Placental pericyte (primary cell): ENCODE measurements around the gene HAP1. TPM values are rescaled to one million over a fixed set of nuclear protein-coding genes. Genes with fewer than 3 reads are reported as not detected.

Source experiments
- small RNA-seq: library from RNA; depleted of rRNA; stranded (forward); fragments of <200 nt; gene quantifications from one replicate; pipeline ENCODE3, GENCODE V24; 2012; ENCODE audit warnings: low replicate concordance
- total RNA-seq: library from RNA; depleted of rRNA; stranded (reverse); fragments of >200 nt; gene quantifications from 2 replicates; pipeline ENCODE4 v1.2.3, GENCODE V29; 2012

HAP1 gene, protein sequence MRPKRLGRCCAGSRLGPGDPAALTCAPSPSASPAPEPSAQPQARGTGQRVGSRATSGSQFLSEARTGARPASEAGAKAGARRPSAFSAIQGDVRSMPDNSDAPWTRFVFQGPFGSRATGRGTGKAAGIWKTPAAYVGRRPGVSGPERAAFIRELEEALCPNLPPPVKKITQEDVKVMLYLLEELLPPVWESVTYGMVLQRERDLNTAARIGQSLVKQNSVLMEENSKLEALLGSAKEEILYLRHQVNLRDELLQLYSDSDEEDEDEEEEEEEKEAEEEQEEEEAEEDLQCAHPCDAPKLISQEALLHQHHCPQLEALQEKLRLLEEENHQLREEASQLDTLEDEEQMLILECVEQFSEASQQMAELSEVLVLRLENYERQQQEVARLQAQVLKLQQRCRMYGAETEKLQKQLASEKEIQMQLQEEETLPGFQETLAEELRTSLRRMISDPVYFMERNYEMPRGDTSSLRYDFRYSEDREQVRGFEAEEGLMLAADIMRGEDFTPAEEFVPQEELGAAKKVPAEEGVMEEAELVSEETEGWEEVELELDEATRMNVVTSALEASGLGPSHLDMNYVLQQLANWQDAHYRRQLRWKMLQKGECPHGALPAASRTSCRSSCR
- total RNA-seq = 0.14 and 0.44 TPM in 2 replicates

DNA sequence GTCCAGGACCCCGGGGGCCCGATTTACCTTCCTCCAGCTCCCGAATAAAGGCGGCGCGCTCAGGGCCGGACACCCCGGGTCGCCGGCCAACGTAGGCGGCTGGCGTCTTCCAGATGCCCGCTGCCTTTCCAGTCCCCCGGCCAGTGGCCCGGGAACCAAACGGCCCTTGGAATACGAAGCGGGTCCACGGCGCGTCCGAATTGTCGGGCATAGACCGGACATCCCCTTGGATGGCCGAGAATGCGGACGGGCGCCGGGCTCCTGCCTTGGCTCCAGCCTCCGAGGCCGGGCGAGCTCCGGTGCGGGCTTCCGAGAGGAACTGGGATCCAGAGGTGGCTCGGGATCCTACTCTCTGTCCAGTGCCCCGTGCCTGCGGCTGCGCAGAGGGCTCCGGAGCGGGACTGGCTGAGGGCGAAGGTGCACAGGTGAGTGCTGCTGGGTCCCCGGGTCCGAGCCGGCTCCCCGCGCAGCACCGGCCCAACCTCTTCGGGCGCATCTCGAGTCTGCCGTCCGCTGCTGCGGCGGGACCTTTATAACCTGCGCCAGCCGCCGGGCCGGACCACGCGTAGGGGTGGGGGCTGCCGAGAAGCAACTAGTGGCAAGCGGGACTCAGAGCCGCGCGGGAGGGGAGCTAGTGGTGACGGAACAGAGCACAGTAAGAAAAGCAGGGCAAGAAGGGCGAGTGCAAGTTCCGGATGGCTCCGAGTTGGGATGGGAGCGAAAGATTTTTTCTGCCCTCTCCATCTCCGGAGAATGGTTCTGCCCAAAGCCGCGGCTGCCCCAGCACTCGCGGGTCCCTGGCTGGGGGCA is at the start of gene HAP1:
Gene HAP1, minus strand, starts transcription at position 505 of the 810 bp plus-strand sequence. Its CDS starts 9 bp downstream, at position 496.

DNA sequence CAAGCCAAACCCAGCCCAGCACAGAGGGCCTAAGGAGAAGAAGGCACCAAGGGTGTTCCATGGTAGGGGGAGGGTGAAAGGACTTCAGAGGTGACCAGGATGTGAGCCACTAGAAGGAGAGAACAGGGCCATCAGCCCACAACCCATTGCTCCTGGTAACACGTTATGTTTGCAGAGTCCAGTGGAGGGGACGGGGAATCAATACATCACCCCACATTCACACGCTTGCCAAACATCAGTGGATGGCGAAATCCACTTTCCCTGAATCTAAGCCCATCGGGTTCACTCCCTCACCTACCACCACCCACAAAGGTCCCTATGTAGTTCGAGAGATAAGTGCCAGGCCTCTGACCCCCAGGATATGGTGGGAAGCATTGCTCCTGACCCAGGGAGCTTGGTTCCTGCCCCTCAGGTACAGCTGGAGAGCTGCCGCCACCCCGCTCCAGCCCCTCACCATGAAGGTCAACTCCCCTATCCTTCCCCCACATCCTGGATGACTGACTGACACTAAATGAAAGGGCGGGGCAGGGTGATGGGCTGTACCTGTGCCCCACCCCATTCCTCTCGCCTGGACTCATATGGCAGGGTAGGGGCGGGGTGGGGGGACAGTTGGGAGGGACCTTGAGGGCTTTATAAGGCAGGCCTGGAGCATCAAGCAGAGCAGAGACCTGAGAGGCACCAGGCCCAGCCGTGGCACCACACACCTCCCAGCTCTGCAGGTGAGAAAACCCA is 22.6 kb downstream of the HAP1 start, which contains the start of gene GAST:
Gene GAST, plus strand, starts transcription at position 663 of the 732 bp plus-strand sequence. CDS start 3,106 bp downstream, outside the sequence.

DNA sequence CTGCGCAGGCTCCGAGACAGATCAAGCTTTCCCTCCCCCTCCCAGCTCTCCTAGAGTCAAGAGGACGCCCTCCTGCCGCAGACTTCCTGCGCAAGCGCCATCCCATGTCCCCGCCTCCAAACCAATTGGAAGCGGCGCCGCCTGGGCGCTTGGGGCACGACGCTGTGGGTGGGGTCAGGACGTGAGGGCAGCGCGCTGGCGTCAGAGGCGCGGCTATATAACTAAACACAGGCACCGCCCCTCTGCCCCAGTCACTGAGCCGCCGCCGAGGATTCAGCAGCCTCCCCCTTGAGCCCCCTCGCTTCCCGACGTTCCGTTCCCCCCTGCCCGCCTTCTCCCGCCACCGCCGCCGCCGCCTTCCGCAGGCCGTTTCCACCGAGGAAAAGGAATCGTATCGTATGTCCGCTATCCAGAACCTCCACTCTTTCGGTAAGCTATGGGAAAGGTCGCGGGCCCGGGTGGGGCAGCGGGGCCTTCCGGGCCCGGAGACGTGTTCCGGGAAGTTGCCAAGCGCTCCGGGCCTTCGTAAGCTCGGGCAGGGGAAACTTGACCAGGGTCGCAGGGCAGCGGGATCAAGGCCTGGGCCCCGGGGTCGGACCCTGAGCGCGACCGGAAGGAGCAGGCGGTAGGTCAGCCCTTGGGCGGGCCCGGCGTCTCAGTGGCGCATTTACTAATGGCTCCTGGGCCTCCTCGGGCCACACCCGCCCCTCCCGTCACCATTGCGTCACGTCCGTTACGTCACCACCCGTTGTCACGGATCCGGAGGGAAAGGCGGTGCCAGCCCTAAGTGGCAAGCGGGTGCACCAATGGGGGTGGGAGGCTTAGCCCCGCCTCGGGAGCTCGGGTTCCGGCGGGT is 45.6 kb downstream of the HAP1 start, which contains the start of gene EIF1:
Gene EIF1, plus strand, starts transcription at position 245 of the 856 bp plus-strand sequence. Its CDS starts 154 bp downstream, at position 399.

Small RNAs within 50 kb of the gene (small RNA-seq; reads per million reads assigned to genes)
- gene RN7SL399P = not detected
- gene RNA5SP442 = 0.20 reads per million

Other genes starting within 250 kb of the HAP1 start
- 0.22 TPM in 1 of 2 replicates, not detected in the other for gene KRT36, start 244.7 kb downstream of the HAP1 start, total RNA-seq
- not detected in 2 replicates for gene KRT13, start 229.0 kb downstream of the HAP1 start, total RNA-seq
- 3.3 TPM in 1 of 2 replicates, not detected in the other for gene KRT15, start 215.8 kb downstream of the HAP1 start, total RNA-seq
- 154 and 259 TPM in 2 replicates for gene KRT19, start 206.3 kb downstream of the HAP1 start, total RNA-seq
- gene KRT9, start 162.6 kb downstream of the HAP1 start, total RNA-seq = not detected in 2 replicates
- 1.0 TPM in 1 of 2 replicates, not detected in the other for gene KRT14, start 147.7 kb downstream of the HAP1 start, total RNA-seq
- gene KRT16, start 121.9 kb downstream of the HAP1 start, total RNA-seq = not detected in 2 replicates
- 0.66 and 5.2 TPM in 2 replicates for gene KRT17, start 110.1 kb downstream of the HAP1 start, total RNA-seq
- gene EIF1, start 45.8 kb downstream of the HAP1 start, total RNA-seq = 88.9 and 135 TPM in 2 replicates
- gene GAST, start 22.3 kb downstream of the HAP1 start, total RNA-seq = not detected in 2 replicates
- gene JUP, start 52.1 kb upstream of the HAP1 start, total RNA-seq = 241 and 249 TPM in 2 replicates
- 67.0 and 95.6 TPM in 2 replicates for gene P3H4, start 77.3 kb upstream of the HAP1 start, total RNA-seq
- 283 and 563 TPM in 2 replicates for gene FKBP10, start 78.4 kb upstream of the HAP1 start, total RNA-seq
- 78.0 and 79.9 TPM in 2 replicates for gene NT5C3B, start 101.6 kb upstream of the HAP1 start, total RNA-seq
- gene KLHL10, start 103.2 kb upstream of the HAP1 start, total RNA-seq = under 0.01 TPM in 1 of 2 replicates, not detected in the other
- gene KLHL11, start 130.8 kb upstream of the HAP1 start, total RNA-seq = 27.4 and 44.2 TPM in 2 replicates
- gene ACLY, start 184.3 kb upstream of the HAP1 start, total RNA-seq = 417 and 421 TPM in 2 replicates
- 0.57 and 1.3 TPM in 2 replicates for gene ODAD4, start 196.0 kb upstream of the HAP1 start, total RNA-seq
- 59.5 and 98.2 TPM in 2 replicates for gene CNP, start 232.2 kb upstream of the HAP1 start, total RNA-seq